ENCODE measurements around the gene ALDH3B1. TPM values are rescaled to one million over a fixed set of nuclear protein-coding genes. Genes with fewer than 3 reads are reported as not detected.
"Not testable (repeated sequence)": the region's sequence is repeated elsewhere in the genome, so short reads cannot be mapped to it uniquely, and the experiment has no call there.

Gene ALDH3B1
- total RNA-seq, 1 donor from 2014 or later, result 1.3 TPM

GRCh38 chr11:67974746-67975145 is 35.4 kb upstream of the ALDH3B1 start:
- H3K36me3 ChIP-seq (ENCODE audit: insufficient read depth, low read length); H3K4me2 ChIP-seq (ENCODE audit: low read length); H3K4me1 Mint-ChIP-seq (ENCODE audit: low read depth, unreplicated experiment); H3K27ac Mint-ChIP-seq (ENCODE audit: unreplicated experiment); H3K79me2 ChIP-seq (ENCODE audit: insufficient read depth, low read length); H3K4me1 ChIP-seq (ENCODE audit: insufficient read depth, low read length); H3K27ac ChIP-seq (ENCODE audit: low read depth, low read length); H2AFZ ChIP-seq (ENCODE audit: low read depth, low read length); H3K9me3 ChIP-seq (ENCODE audit: insufficient read depth, low read depth, low read length); H3K9me3 Mint-ChIP-seq (ENCODE audit: unreplicated experiment); FAIRE-seq; DNase-seq (ENCODE audit: low read depth); H3K4me3 Mint-ChIP-seq (ENCODE audit: unreplicated experiment); H3K9ac ChIP-seq (ENCODE audit: low read length); H4K20me1 ChIP-seq (ENCODE audit: insufficient read depth, low read length); H3K36me3 Mint-ChIP-seq (ENCODE audit: low read depth, unreplicated experiment); H3K4me3 ChIP-seq (ENCODE audit: insufficient read depth, low read depth, low read length); H3K27me3 ChIP-seq (ENCODE audit: insufficient read depth, low read length): not testable (repeated sequence)
- H3K27me3 Mint-ChIP-seq (ENCODE audit: low read depth, unreplicated experiment), result peaks cover 16% of the 10 kb centered on the region

GRCh38 chr11:67978766-67979418 is 31.2 kb upstream of the ALDH3B1 start:
- not testable (repeated sequence) for H3K4me3 Mint-ChIP-seq (ENCODE audit: unreplicated experiment); H3K36me3 ChIP-seq (ENCODE audit: insufficient read depth, low read length); H3K4me2 ChIP-seq (ENCODE audit: low read length); FAIRE-seq; H3K9me3 ChIP-seq (ENCODE audit: insufficient read depth, low read depth, low read length); H3K4me3 ChIP-seq (ENCODE audit: insufficient read depth, low read depth, low read length); H3K9ac ChIP-seq (ENCODE audit: low read length); H3K79me2 ChIP-seq (ENCODE audit: insufficient read depth, low read length); DNase-seq (ENCODE audit: low read depth); H3K4me1 Mint-ChIP-seq (ENCODE audit: low read depth, unreplicated experiment); H4K20me1 ChIP-seq (ENCODE audit: insufficient read depth, low read length); H3K4me1 ChIP-seq (ENCODE audit: insufficient read depth, low read length); H3K36me3 Mint-ChIP-seq (ENCODE audit: low read depth, unreplicated experiment); H3K27ac ChIP-seq (ENCODE audit: low read depth, low read length); H3K27me3 ChIP-seq (ENCODE audit: insufficient read depth, low read length); H3K27ac Mint-ChIP-seq (ENCODE audit: unreplicated experiment); H3K9me3 Mint-ChIP-seq (ENCODE audit: unreplicated experiment); H2AFZ ChIP-seq (ENCODE audit: low read depth, low read length)
- peaks cover 14% of the 10 kb centered on the region for H3K27me3 Mint-ChIP-seq (ENCODE audit: low read depth, unreplicated experiment)

- not testable (repeated sequence) for H2AFZ ChIP-seq (ENCODE audit: low read depth, low read length); H3K27ac Mint-ChIP-seq (ENCODE audit: unreplicated experiment); H3K27ac ChIP-seq (ENCODE audit: low read depth, low read length); FAIRE-seq; H3K4me3 ChIP-seq (ENCODE audit: insufficient read depth, low read depth, low read length); H3K9me3 ChIP-seq (ENCODE audit: insufficient read depth, low read depth, low read length); H3K4me1 Mint-ChIP-seq (ENCODE audit: low read depth, unreplicated experiment); H3K4me2 ChIP-seq (ENCODE audit: low read length); H3K36me3 Mint-ChIP-seq (ENCODE audit: low read depth, unreplicated experiment); H3K9me3 Mint-ChIP-seq (ENCODE audit: unreplicated experiment); H3K79me2 ChIP-seq (ENCODE audit: insufficient read depth, low read length); H3K36me3 ChIP-seq (ENCODE audit: insufficient read depth, low read length); H3K27me3 ChIP-seq (ENCODE audit: insufficient read depth, low read length); H3K9ac ChIP-seq (ENCODE audit: low read length); H3K4me1 ChIP-seq (ENCODE audit: insufficient read depth, low read length); H4K20me1 ChIP-seq (ENCODE audit: insufficient read depth, low read length); H3K4me3 Mint-ChIP-seq (ENCODE audit: unreplicated experiment); DNase-seq (ENCODE audit: low read depth)
- H3K27me3 Mint-ChIP-seq (ENCODE audit: low read depth, unreplicated experiment), result peaks cover 15% of the 10 kb centered on the region
Measured at GRCh38 chr11:67981226-67981625, 28.9 kb upstream of the ALDH3B1 start.

- H3K4me3 ChIP-seq (ENCODE audit: insufficient read depth, low read depth, low read length); H3K9ac ChIP-seq (ENCODE audit: low read length); H3K4me1 ChIP-seq (ENCODE audit: insufficient read depth, low read length); H4K20me1 ChIP-seq (ENCODE audit: insufficient read depth, low read length); H3K27ac Mint-ChIP-seq (ENCODE audit: unreplicated experiment); H3K27me3 ChIP-seq (ENCODE audit: insufficient read depth, low read length); FAIRE-seq; H3K36me3 Mint-ChIP-seq (ENCODE audit: low read depth, unreplicated experiment); H3K4me3 Mint-ChIP-seq (ENCODE audit: unreplicated experiment); H3K4me2 ChIP-seq (ENCODE audit: low read length); H3K9me3 Mint-ChIP-seq (ENCODE audit: unreplicated experiment); H3K27ac ChIP-seq (ENCODE audit: low read depth, low read length); H3K9me3 ChIP-seq (ENCODE audit: insufficient read depth, low read depth, low read length); H3K36me3 ChIP-seq (ENCODE audit: insufficient read depth, low read length); H3K79me2 ChIP-seq (ENCODE audit: insufficient read depth, low read length); DNase-seq (ENCODE audit: low read depth); H3K4me1 Mint-ChIP-seq (ENCODE audit: low read depth, unreplicated experiment); H2AFZ ChIP-seq (ENCODE audit: low read depth, low read length): not testable (repeated sequence)
- peaks cover 15% of the 10 kb centered on the region for H3K27me3 Mint-ChIP-seq (ENCODE audit: low read depth, unreplicated experiment)
Measured at GRCh38 chr11:67982255-67982857, 27.8 kb upstream of the ALDH3B1 start.
